ENCODE measurements around the gene CRCP.

GRCh38 chr7:66083677-66084076 is 31.0 kb upstream of the CRCP start:
- TF ChIP-seq CTCF (conservative IDR thresholded peaks at IDR 0.05; ENCODE audit: low read depth, low read length) = peak; percentile 30
- no peak for TF ChIP-seq EZH2phosphoT487 (IDR thresholded peaks at IDR 0.05; ENCODE audit: borderline replicate concordance, low read length)
- TF ChIP-seq EZH2 (IDR thresholded peaks at IDR 0.05; ENCODE audit: low read length, unreplicated experiment) = no peak
